ENCODE data around the gene RNF208. TPM values are rescaled to one million over a fixed set of nuclear protein-coding genes. Genes with fewer than 3 reads are reported as not detected.

Gene RNF208
- polyA plus RNA-seq, 3 donors, result 1.5 TPM; not detected in 2

- no peak for DNase-seq
- Histone ChIP-seq H3K36me3 (replicated peaks in 1 of 2; ENCODE audit: control insufficient read depth in 1 of 2, insufficient read depth in 2 of 2, low read length in 2 of 2) (no peaks in the 10 kb centered on the region), H3K4me3 (replicated peaks in 1 of 3; ENCODE audit: low read depth in 2 of 3, low read length in 3 of 3) (no peak overlapping the region), H2AFZ (ENCODE audit: insufficient read depth, low read depth, low read length, poor library complexity, severe bottlenecking) (no peak overlapping the region), H3K27me3 (ENCODE audit: control insufficient read depth in 2 of 2, insufficient read depth in 2 of 2, low read length in 2 of 2) (peaks cover 0 to 9% of the 10 kb centered on the region in 2 donors), H3K9ac (ENCODE audit: insufficient read depth, low read length, poor library complexity, severe bottlenecking) (no peak overlapping the region), H3K4me2 (replicated peaks; ENCODE audit: extremely low read depth, low read length, poor library complexity, severe bottlenecking) (no peak overlapping the region), H3K9me3 (replicated peaks in 1 of 2; ENCODE audit: control insufficient read depth in 1 of 2, insufficient read depth in 1 of 2, low read length in 2 of 2) (no peaks in the 10 kb centered on the region), H3K4me1 (ENCODE audit: control insufficient read depth in 1 of 2, insufficient read depth in 2 of 2, low read length in 2 of 2) (peaks cover 17 to 20% of the 10 kb centered on the region in 2 donors), H4K20me1 (ENCODE audit: insufficient read depth, low read length) (no peaks in the 10 kb centered on the region), H3K79me2 (ENCODE audit: insufficient read depth, low read length) (no peaks in the 10 kb centered on the region), H3K27ac (ENCODE audit: low read depth in 1 of 2, low read length in 2 of 2) (no peak overlapping the region)
- peaks cover 2 to 34% (median 5%) of the 10 kb centered on the region in 3 donors for H3K27me3 Mint-ChIP-seq (ENCODE audit: low read depth in 3 of 3)
- peaks cover 17% of the 10 kb centered on the region for H3K4me1 Mint-ChIP-seq
- no peaks in the 10 kb centered on the region for H3K36me3 Mint-ChIP-seq
- no peak for TF ChIP-seq CTCF (IDR thresholded peaks at IDR 0.05)
- no peak overlapping the region for H3K27ac Mint-ChIP-seq
- 39% methylated on average over 10 of the region's 18 CpGs for WGBS (ENCODE audit: insufficient coverage)
- intact Hi-C loops (cut with micrococcal nuclease), result loop anchor here in 1 of 2 donors (5.0 kb wide), 1 partner anchor 111 kb away; no protein-coding TSS in a partner anchor
- H3K9me3 Mint-ChIP-seq, result peaks cover 0 to 4% (median 0%) of the 10 kb centered on the region in 7 donors
- H3K4me3 Mint-ChIP-seq, result peak overlapping the region in 1 of 2 donors; percentile 60
These were observed 5.9 kb upstream of the RNF208 start for GRCh38 chr9:137227853-137228505.

- no peak within 1 kb of the TSS for H3K4me3 ChIP-seq (replicated peaks in 1 of 3; ENCODE audit: low read depth in 2 of 3, low read length in 3 of 3)
These were observed 5.2 kb upstream of the RNF208 start, which contains the start of gene RNF224 for GRCh38 chr9:137227054-137227852. TSS of gene RNF224 (plus strand) at chr9:137227502. CDS start at chr9:137228336, 834 bp downstream.

More at GRCh38 chr9:137227054-137227852, 5.2 kb upstream of the RNF208 start, which contains the start of gene RNF224:
- Histone ChIP-seq H3K9me3 (replicated peaks in 1 of 2; ENCODE audit: control insufficient read depth in 1 of 2, insufficient read depth in 1 of 2, low read length in 2 of 2) (no peaks in the 10 kb centered on the region), H4K20me1 (ENCODE audit: insufficient read depth, low read length) (no peaks in the 10 kb centered on the region), H3K9ac (ENCODE audit: insufficient read depth, low read length, poor library complexity, severe bottlenecking) (no peak within 1 kb of the TSS), H3K79me2 (ENCODE audit: insufficient read depth, low read length) (no peaks in the 10 kb centered on the region), H3K4me2 (replicated peaks; ENCODE audit: extremely low read depth, low read length, poor library complexity, severe bottlenecking) (no peak within 1 kb of the TSS), H3K27me3 (ENCODE audit: control insufficient read depth in 2 of 2, insufficient read depth in 2 of 2, low read length in 2 of 2) (peaks cover 0 to 11% of the 10 kb centered on the region in 2 donors), H3K27ac (ENCODE audit: low read depth in 1 of 2, low read length in 2 of 2) (no peak within 1 kb of the TSS), H3K4me1 (ENCODE audit: control insufficient read depth in 1 of 2, insufficient read depth in 2 of 2, low read length in 2 of 2) (peaks cover 24 to 28% of the 10 kb centered on the region in 2 donors), H2AFZ (ENCODE audit: insufficient read depth, low read depth, low read length, poor library complexity, severe bottlenecking) (no peak within 1 kb of the TSS), H3K36me3 (replicated peaks in 1 of 2; ENCODE audit: control insufficient read depth in 1 of 2, insufficient read depth in 2 of 2, low read length in 2 of 2) (no peaks in the 10 kb centered on the region)
- 37% methylated on average over 24 of the region's 25 CpGs for WGBS (ENCODE audit: insufficient coverage)
- Mint-ChIP-seq H3K4me3 (peak within 1 kb of the TSS in 1 of 2 donors; percentile 60), H3K4me1 (peaks cover 20% of the 10 kb centered on the region), H3K27ac (peak within 1 kb of the TSS in 2 of 7 donors; percentile 41 to 64), H3K9me3 (peaks cover 0 to 4% (median 0%) of the 10 kb centered on the region in 7 donors), H3K36me3 (no peaks in the 10 kb centered on the region), H3K27me3 (ENCODE audit: low read depth in 3 of 3) (peaks cover 4 to 34% (median 5%) of the 10 kb centered on the region in 3 donors)
- intact Hi-C loops (cut with micrococcal nuclease), result loop anchor here in 1 of 2 donors (5.0 kb wide), 1 partner anchor 110 kb away; no protein-coding TSS in a partner anchor
- peak; percentile 87 for TF ChIP-seq CTCF (IDR thresholded peaks at IDR 0.05)
- peak; percentile 54 to 68 (median 62) for DNase-seq
